HEK293 (cell line): ENCODE results near the gene CKMT2.

ENCODE experiments used
- PRDM10 ChIP-seq: fragments of 450-650 bp; formaldehyde crosslinking; IDR thresholded peaks from 2 replicates; pipeline ENCODE4 v1.5.1; 2016; ENCODE audit warnings: missing biosample characterization, missing genetic modification characterization
- SETDB1 ChIP-seq: IDR thresholded peaks from one replicate; pipeline ENCODE4 v1.6.1; 2017; ENCODE audit warnings: mild to moderate bottlenecking, low read length, moderate library complexity, mixed read lengths; ENCODE audit not compliant: insufficient read length

- TF ChIP-seq PRDM10 (no peak), SETDB1 (no peak)
These were observed 32.0 kb downstream of the CKMT2 start for GRCh38 chr5:81265101-81265500.
